K562 (cell line): ENCODE data around the gene WNK1. TPM values are rescaled to one million over a fixed set of nuclear protein-coding genes. Genes with fewer than 3 reads are reported as not detected.

Source experiments
- ATAC-seq: fragments of 200-7000 bp; cut with Tn5 transposase; 3 replicates; pipeline ENCODE4 v1.9.1; 2020; ENCODE audit warnings: moderate library complexity
- BruUV-seq: library from RNA; stranded (reverse); fragments of 400-500 nt; replicated peaks from 2 replicates; lab custom pipeline; 2021; lab: Mats Ljungman, UMichigan
- CTCF ChIA-PET: fragments of 300-600 bp; formaldehyde crosslinking; extraction: SDS; loops from one replicate; lab custom pipeline; 2021; ENCODE audit warnings: low intra/inter-chr PET ratio; lab: Yijun Ruan, JAX
- POLR2A ChIA-PET: fragments of 300-600, 350-650 bp; sonication (Branson Sonifier 250); formaldehyde crosslinking; extraction: SDS; loops from one replicate; lab custom pipeline; 2021; ENCODE audit warnings: antibody characterized with exemption, inconsistent platforms; lab: Yijun Ruan, JAX
- DNase-seq, 4 experiments: peaks; one replicate each; pipeline versions ENCODE4 v3.0.0 to v3.0.0-alpha.2; 2011 to 2018; ENCODE audit warnings: low spot score in 3 of 4, mixed read lengths in 3 of 4; ENCODE audit errors: extremely low read depth in 1 of 4
- FAIRE-seq: peaks from 2 replicates; lab custom pipeline; 2011; peaks lifted over from hg19 to GRCh38; lab: Jason Lieb, UNC
- H2AFZ ChIP-seq: 2 replicates; pipeline ENCODE4 v1.6.0; 2011; ENCODE audit warnings: low read depth, low read length, control low read depth, inconsistent platforms
- H3K27ac ChIP-seq: fragments of 200-600 bp; 3 replicates; pipeline ENCODE4 v1.8.0; 2011; ENCODE audit warnings: low read depth, mild to moderate bottlenecking, control low read depth, inconsistent platforms, low read length, moderate library complexity, mixed read lengths; ENCODE audit errors: extremely low read depth
- H3K27me3 ChIP-seq, 2 experiments: fragments of 300-600 bp in 1 of 2; 2 replicates in 1 of 2; 3 replicates in 1 of 2; pipeline versions ENCODE4 v1.6.0 to v1.8.0; 2011; ENCODE audit warnings: inconsistent platforms in 2 of 2, low read length in 2 of 2, mild to moderate bottlenecking in 1 of 2, mixed read lengths in 1 of 2, moderate library complexity in 1 of 2; ENCODE audit not compliant: control insufficient read depth in 2 of 2, insufficient read depth in 2 of 2
- H3K36me3 ChIP-seq: fragments of 300-600 bp; 3 replicates; pipeline ENCODE4 v1.8.0; 2011; ENCODE audit warnings: mild to moderate bottlenecking, low read length, inconsistent platforms; ENCODE audit not compliant: control insufficient read depth, insufficient read depth
- H3K4me1 ChIP-seq, 2 experiments: fragments of 200-600 bp in 1 of 2; replicated peaks in 1 of 2; 2 replicates in 1 of 2; 3 replicates in 1 of 2; pipeline versions ENCODE4 v1.5.1 to v1.8.0; 2011; ENCODE audit warnings: inconsistent platforms in 2 of 2, low read length in 2 of 2, mild to moderate bottlenecking in 1 of 2, mixed read lengths in 1 of 2, moderate library complexity in 1 of 2; ENCODE audit not compliant: control insufficient read depth in 2 of 2, insufficient read depth in 2 of 2
- H3K4me2 ChIP-seq: 2 replicates; pipeline ENCODE4 v1.6.1; 2011; ENCODE audit warnings: low read length, control low read depth, inconsistent platforms, mixed read lengths; ENCODE audit not compliant: insufficient read depth
- H3K4me3 ChIP-seq: fragments of 200-600 bp; sonication (generic), shearing (Covaris generic); 2 replicates; pipeline ENCODE4 v1.5.1; 2016; ENCODE audit warnings: control low read depth, inconsistent platforms
- H3K79me2 ChIP-seq: fragments of 200-600 bp; 3 replicates; pipeline ENCODE4 v1.8.0; 2011; ENCODE audit warnings: low read length, inconsistent platforms; ENCODE audit not compliant: control insufficient read depth, insufficient read depth
- H3K9ac ChIP-seq, 2 experiments: 2 replicates each; pipeline versions ENCODE4 v1.6.0 to v1.6.1; 2011; ENCODE audit warnings: low read depth in 2 of 2, low read length in 2 of 2, control low read depth in 1 of 2, inconsistent platforms in 1 of 2, mild to moderate bottlenecking in 1 of 2, mixed read lengths in 1 of 2; ENCODE audit not compliant: insufficient read depth in 1 of 2
- H3K9me1 ChIP-seq: one replicate; pipeline ENCODE4 v1.6.0; 2011; ENCODE audit warnings: inconsistent platforms, mild to moderate bottlenecking, low read length, moderate library complexity; ENCODE audit not compliant: control insufficient read depth, insufficient read depth
- H3K9me3 ChIP-seq: replicated peaks from 2 replicates; pipeline ENCODE4 v1.5.1; 2011; ENCODE audit warnings: low read depth, low read length, inconsistent platforms; ENCODE audit not compliant: control insufficient read depth, insufficient read depth
- H4K20me1 ChIP-seq: replicated peaks from 2 replicates; pipeline ENCODE4 v1.6.1; 2011; ENCODE audit warnings: low read length, inconsistent platforms, mixed read lengths; ENCODE audit not compliant: control insufficient read depth, insufficient read depth
- BRD4 ChIP-seq: fragments of 200-600 bp; sonication (generic); IDR thresholded peaks from 2 replicates; pipeline ENCODE4 v1.6.1; 2017; ENCODE audit warnings: inconsistent platforms
- CCNT2 ChIP-seq: IDR thresholded peaks from 2 replicates; pipeline ENCODE4 v1.6.1; 2011; ENCODE audit warnings: borderline replicate concordance, low read depth, mild to moderate bottlenecking, moderate library complexity, mixed read lengths, low read length; ENCODE audit not compliant: insufficient read length; ENCODE audit errors: extremely low read depth
- GTF3C2 ChIP-seq: IDR thresholded peaks from 3 replicates; pipeline ENCODE4 v1.6.1; 2011; ENCODE audit warnings: borderline replicate concordance, mild to moderate bottlenecking, moderate library complexity; ENCODE audit not compliant: insufficient read length; ENCODE audit errors: extremely low read depth
- LEF1 ChIP-seq: fragments of 450-650 bp; IDR thresholded peaks from 2 replicates; pipeline ENCODE4 v1.6.1; 2016; ENCODE audit warnings: mild to moderate bottlenecking
- SOX6 ChIP-seq: fragments of 450-650 bp; IDR thresholded peaks from 2 replicates; pipeline ENCODE4 v1.6.1; 2014; ENCODE audit warnings: mild to moderate bottlenecking
- THRB ChIP-seq: fragments of 450-650 bp; formaldehyde crosslinking; conservative IDR thresholded peaks from 2 replicates; pipeline ENCODE4 v1.4.0; 2022; ENCODE audit warnings: mild to moderate bottlenecking, missing genetic modification characterization
- ZBTB1 ChIP-seq: sonication (generic); formaldehyde crosslinking; IDR thresholded peaks from 2 replicates; pipeline ENCODE4 v1.8.1; 2023; ENCODE audit warnings: missing genetic modification reagents, low read depth, mild to moderate bottlenecking, borderline replicate concordance
- ZBTB9 ChIP-seq: fragments of 450-650 bp; formaldehyde crosslinking; IDR thresholded peaks from 2 replicates; pipeline ENCODE4 v1.4.0; 2020; ENCODE audit warnings: mild to moderate bottlenecking, moderate library complexity
- ZNF146 ChIP-seq: IDR thresholded peaks from one replicate; pipeline ENCODE4 v1.6.1; 2018; ENCODE audit warnings: missing compliant biosample characterization; ENCODE audit not compliant: unreplicated experiment
- ZNF324 ChIP-seq: fragments of 250-450 bp; sonication (Bioruptor Pico); IDR thresholded peaks from 2 replicates; pipeline ENCODE4 v1.4.0; 2020; ENCODE audit warnings: mild to moderate bottlenecking
- ZNF384 ChIP-seq: IDR thresholded peaks from 2 replicates; pipeline ENCODE4 v1.6.1; 2012; ENCODE audit warnings: low read depth, low read length, improper control_type of control experiment
- ZNF639 ChIP-seq, 2 experiments: fragments of 200-800 bp in 1 of 2; sonication (Bioruptor generic) in 1 of 2; sonication (generic) in 1 of 2; formaldehyde crosslinking in 1 of 2; IDR thresholded peaks in 1 of 2; conservative IDR thresholded peaks in 1 of 2; 2 replicates each; pipeline versions ENCODE4 v1.5.0 to v1.6.1; 2016 to 2020; ENCODE audit warnings: missing compliant biosample characterization in 1 of 2, missing genetic modification characterization in 1 of 2, missing genetic modification reagents in 1 of 2
- WGBS: fragments of 100-300 bp; shearing (Covaris generic); methylation state at CpG from one replicate; pipeline ENCODE4 v1.1.6; 2016; ENCODE audit warnings: low coverage, mixed read lengths; ENCODE audit not compliant: insufficient coverage; ENCODE audit errors: missing lambda C conversion rate; 5-methylcytosine and 5-hydroxymethylcytosine counted together
- in situ Hi-C: fragments of 300-500 bp; cut with MboI; formaldehyde crosslinking; loops from 4 replicates; pipeline ENCODE4 v1.15.0; 2018; ENCODE audit warnings: inconsistent platforms, mixed read lengths
- intact Hi-C: fragments of 100-400 bp; cut with micrococcal nuclease; formaldehyde crosslinking; loops from 2 replicates; pipeline ENCODE4 v1.14.2; 2022
- polyA plus RNA-seq, 8 experiments: library from polyadenylated mRNA; depleted of rRNA in 4 of 8; stranded (reverse) in 5 of 8; unstranded in 3 of 8; fragments of >200 nt; fragmentation: Nextera tagmentation in 2 of 8; fragmentation: Illumina TruSeq in 1 of 8; extraction: Ambion mirVana in 2 of 8; extraction: Trizol in 1 of 8; gene quantifications; 2 replicates each; pipeline versions ENCODE4 v1.2.1 to v1.2.3, GENCODE V29; 2011 to 2014; ENCODE audit warnings: inconsistent platforms in 1 of 8, missing spikeins in 1 of 8
- total RNA-seq, 7 experiments: library from RNA; depleted of rRNA in 6 of 7; stranded (reverse); fragments of >200 nt in 6 of 7; fragmentation: Illumina TruSeq in 2 of 7; extraction: Trizol in 2 of 7; gene quantifications; 2 replicates each; pipeline versions ENCODE4 v1.2.1 to v1.2.3, GENCODE V29; 2011 to 2021; ENCODE audit warnings: low replicate concordance in 1 of 7

WNK1 gene
- total and polyA plus RNA-seq, 9 of the 15 experiments (the other 6 are each of a cell fraction or from before 2014, with no cell fraction given): 4.3 to 73.9 (median 31.0) TPM

GRCh38 chr12:916712-917445 is 164.5 kb downstream of the WNK1 start:
- H3K9me3 ChIP-seq: no peaks in the 10 kb centered on the region
- H3K4me3 ChIP-seq: no peak overlapping the region
- H3K9ac ChIP-seq: no peak overlapping the region
- BruUV-seq: no TSS peak
- intact Hi-C loops: no loop called here
- in situ Hi-C loops: no loop called here
- no peaks in the 10 kb centered on the region for H3K9me1 ChIP-seq
- H3K79me2 ChIP-seq: 0 out of 3 replicates have a peak, but pooled peaks cover 4% of the 10 kb centered on the region
- no peak for TF ChIP-seq CCNT2
- TF ChIP-seq ZNF384: no peak
- TF ChIP-seq LEF1: no peak
- TF ChIP-seq ZNF146 (CRISPR knock-in tag): no peak
- TF ChIP-seq ZBTB1 (CRISPR knock-in tag): no peak
- TF ChIP-seq THRB: no peak
- TF ChIP-seq ZNF324 (CRISPR knock-in tag): no peak
- no peak for TF ChIP-seq ZBTB9 (CRISPR knock-in tag)
- TF ChIP-seq BRD4: no peak
- TF ChIP-seq SOX6: no peak
- no peak for TF ChIP-seq ZNF639 (CRISPR knock-in tag; conservative IDR thresholded peaks at IDR 0.05 in 1 of 2, IDR thresholded peaks at IDR 0.05 in 1 of 2)
- TF ChIP-seq GTF3C2: no peak
- H3K27ac ChIP-seq: no peak overlapping the region
- ChIA-PET CTCF (no interaction called here), POLR2A (no interaction called here)
- FAIRE-seq: no peak
- no peak overlapping the region for H3K4me2 ChIP-seq
- no peak for ATAC-seq
- H4K20me1 ChIP-seq: no peaks in the 10 kb centered on the region
- H3K27me3 ChIP-seq: no peaks in the 10 kb centered on the region
- peaks cover 66% of the 10 kb centered on the region for H3K36me3 ChIP-seq
- WGBS: 89% methylated on average over 19 of the region's 23 CpGs
- no peak for DNase-seq
- H3K4me1 ChIP-seq: peaks cover 9 to 10% of the 10 kb centered on the region in 2 experiments; a peak in 4 of 5 replicates
- no peak overlapping the region for H2AFZ ChIP-seq
